ENCODE data around the gene ZNF286A.
"Not testable (repeated sequence)": the region's sequence is repeated elsewhere in the genome, so short reads cannot be mapped to it uniquely, and the experiment has no call there.

DNA sequence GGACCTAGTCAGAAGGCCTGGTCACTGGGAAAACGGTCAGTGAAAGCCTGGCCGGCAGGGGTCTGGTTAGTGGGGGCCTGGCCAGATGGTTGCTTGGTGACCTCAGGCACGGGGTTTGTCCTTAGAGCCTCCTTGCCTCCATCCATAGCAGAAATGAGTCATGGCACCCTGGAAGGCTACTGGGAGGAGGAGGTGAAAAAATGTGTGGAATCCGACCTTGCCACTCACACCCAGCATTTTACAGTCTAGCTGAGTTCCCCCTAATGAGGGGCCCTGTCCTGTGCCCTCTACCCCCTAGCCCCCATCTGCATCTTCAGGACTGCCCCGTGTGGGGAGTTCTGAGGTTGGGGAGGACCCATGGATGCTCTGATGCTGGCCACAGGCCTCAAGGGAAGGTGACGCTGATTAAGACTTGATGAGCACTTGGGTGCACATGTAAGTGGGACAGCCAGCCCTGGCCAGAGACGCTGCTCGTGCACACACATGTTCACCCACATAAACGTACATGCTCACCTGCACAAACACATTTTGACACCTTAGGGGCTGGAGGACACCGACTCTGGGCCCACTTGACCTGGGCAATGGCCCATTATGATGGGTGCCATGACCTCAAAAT lies 33.7 kb downstream of the ZNF286A start:
- TF ChIP-seq POLR2A (IDR thresholded peaks at IDR 0.05; ENCODE audit: low read depth, low read length); CTCF (IDR thresholded peaks at IDR 0.05; ENCODE audit: extremely low read depth in 1 of 2, insufficient read depth in 1 of 2, low read depth in 1 of 2, low read length in 2 of 2); EZH2 (IDR thresholded peaks at IDR 0.05; ENCODE audit: borderline replicate concordance, low read depth, low read length, severe bottlenecking); POLR2AphosphoS5 (IDR thresholded peaks at IDR 0.05; ENCODE audit: insufficient read depth, low read depth, low read length); MAX (IDR thresholded peaks at IDR 0.05; ENCODE audit: insufficient read depth, insufficient read length): not testable (repeated sequence)

All from endothelial cell of umbilical vein (primary cell).